Osteoblast (primary cell): ENCODE measurements around the gene FOXL2. TPM values are rescaled to one million over a fixed set of nuclear protein-coding genes. Genes with fewer than 3 reads are reported as not detected.

Source experiments
- DNase-seq: peaks from one replicate; pipeline ENCODE4 v3.0.0; 2011; ENCODE audit warnings: low spot score, mixed read lengths; ENCODE audit not compliant: insufficient read length; ENCODE audit errors: missing footprints
- H2AFZ ChIP-seq: 2 replicates; pipeline ENCODE4 v1.6.0; 2011; ENCODE audit warnings: mild to moderate bottlenecking, low read length
- H3K27ac ChIP-seq: 2 replicates; pipeline ENCODE4 v1.5.1; 2011; ENCODE audit warnings: mild to moderate bottlenecking, low read depth, low read length, moderate library complexity
- H3K27me3 ChIP-seq: 2 replicates; pipeline ENCODE4 v1.6.0; 2012; ENCODE audit warnings: mild to moderate bottlenecking, control low read depth, inconsistent platforms, low read length, moderate library complexity; ENCODE audit not compliant: insufficient read depth
- H3K36me3 ChIP-seq: 2 replicates; pipeline ENCODE4 v1.5.1; 2011; ENCODE audit warnings: mild to moderate bottlenecking, low read length, control low read depth, moderate library complexity; ENCODE audit not compliant: insufficient read depth
- H3K4me1 ChIP-seq: 2 replicates; pipeline ENCODE4 v1.5.1; 2011; ENCODE audit warnings: mild to moderate bottlenecking, low read length, control low read depth, moderate library complexity; ENCODE audit not compliant: insufficient read depth
- H3K4me2 ChIP-seq: 2 replicates; pipeline ENCODE4 v1.6.0; 2011; ENCODE audit warnings: mild to moderate bottlenecking, low read length; ENCODE audit not compliant: insufficient read depth
- H3K4me3 ChIP-seq: fragments of 200-600 bp; sonication (generic); 3 replicates; pipeline ENCODE4 v1.5.1; 2012; ENCODE audit warnings: mild to moderate bottlenecking, low read length, inconsistent platforms; ENCODE audit not compliant: insufficient read depth
- H3K79me2 ChIP-seq: 2 replicates; pipeline ENCODE4 v1.6.0; 2012; ENCODE audit warnings: mild to moderate bottlenecking, low read length, control low read depth, inconsistent platforms; ENCODE audit not compliant: insufficient read depth
- H3K9me3 ChIP-seq: 2 replicates; pipeline ENCODE4 v1.5.1; 2011; ENCODE audit warnings: low read depth, low read length, control low read depth
- H4K20me1 ChIP-seq: 2 replicates; pipeline ENCODE4 v1.6.0; 2012; ENCODE audit warnings: mild to moderate bottlenecking, low read length, control low read depth; ENCODE audit not compliant: insufficient read depth
- CTCF ChIP-seq: IDR thresholded peaks from 2 replicates; pipeline ENCODE4 v1.5.1; 2011; ENCODE audit warnings: mild to moderate bottlenecking, low read depth, low read length, moderate library complexity; ENCODE audit errors: extremely low read depth
- total RNA-seq: library from RNA; depleted of rRNA; stranded (reverse); fragments of >200 nt; gene quantifications from 2 replicates; pipeline ENCODE4 v1.2.3, GENCODE V29; 2012

Gene FOXL2
- total RNA-seq, 1 donor: 0.36 TPM

DNA sequence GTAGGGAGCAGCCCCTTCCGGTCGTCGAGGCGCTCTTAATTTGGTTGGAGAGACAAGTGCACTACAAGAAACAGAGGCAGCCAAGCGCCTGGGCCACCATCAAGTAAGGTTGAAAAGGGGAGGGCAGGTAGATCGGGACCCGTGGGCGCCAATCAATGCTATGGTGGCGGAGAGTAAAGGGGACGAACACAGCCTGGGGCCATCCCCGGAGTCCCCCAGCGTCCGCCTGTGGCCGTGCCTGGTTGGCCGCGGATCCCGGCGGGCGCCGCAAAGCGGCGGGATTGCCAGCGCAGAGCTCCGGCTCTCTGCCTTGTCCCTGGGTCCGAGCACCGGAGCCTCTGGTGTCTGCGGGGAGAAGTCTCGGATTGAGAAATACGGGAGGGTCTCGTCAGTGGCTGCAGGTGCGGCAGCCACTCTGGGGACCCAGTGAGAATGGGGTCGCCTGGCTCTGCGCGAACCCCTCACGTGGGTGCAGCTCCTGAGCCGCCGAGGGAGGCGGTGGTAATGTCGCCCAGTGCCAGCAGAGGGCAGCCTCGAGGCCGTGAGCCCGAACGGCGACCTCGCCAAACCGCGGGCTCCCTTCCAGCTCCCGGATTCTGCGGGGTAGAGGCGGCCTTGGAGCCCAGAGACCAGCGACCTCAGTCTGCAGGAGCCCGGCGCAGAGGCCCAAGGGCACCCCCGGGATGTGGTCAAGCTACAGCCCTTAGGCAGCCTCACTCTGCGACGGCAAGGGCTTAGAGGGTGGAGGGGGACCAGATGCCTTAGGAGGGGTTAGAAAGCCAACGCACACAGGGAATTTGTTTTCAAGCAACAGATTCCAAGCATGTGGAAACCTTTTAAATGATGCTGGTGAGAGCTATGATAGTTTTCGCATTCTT lies 10.8 kb downstream of the FOXL2 start:
- H3K4me3 ChIP-seq: peak overlapping the region; percentile 61
- no peak overlapping the region for H3K27ac ChIP-seq
- peak; percentile 98 for DNase-seq
- peaks cover 6% of the 10 kb centered on the region for H3K4me1 ChIP-seq
- H3K36me3 ChIP-seq: no peaks in the 10 kb centered on the region
- peak overlapping the region; percentile 82 for H3K4me2 ChIP-seq
- no peaks in the 10 kb centered on the region for H4K20me1 ChIP-seq
- peak; percentile 79 for TF ChIP-seq CTCF
- H3K27me3 ChIP-seq: peaks cover 60% of the 10 kb centered on the region
- H3K79me2 ChIP-seq: no peaks in the 10 kb centered on the region
- H2AFZ ChIP-seq: peak overlapping the region; percentile 82
- no peaks in the 10 kb centered on the region for H3K9me3 ChIP-seq

- Histone ChIP-seq H2AFZ (no peak overlapping the region), H3K79me2 (no peaks in the 10 kb centered on the region), H3K4me1 (peaks cover 6% of the 10 kb centered on the region), H3K36me3 (no peaks in the 10 kb centered on the region), H3K9me3 (no peaks in the 10 kb centered on the region), H3K4me2 (peak overlapping the region; percentile 82), H3K4me3 (peak overlapping the region; percentile 61), H3K27ac (no peak overlapping the region), H4K20me1 (no peaks in the 10 kb centered on the region), H3K27me3 (peaks cover 54% of the 10 kb centered on the region)
- DNase-seq: no peak
- TF ChIP-seq CTCF: no peak
Measured at GRCh38 chr3:138935505-138935862, 11.5 kb downstream of the FOXL2 start.

DNA sequence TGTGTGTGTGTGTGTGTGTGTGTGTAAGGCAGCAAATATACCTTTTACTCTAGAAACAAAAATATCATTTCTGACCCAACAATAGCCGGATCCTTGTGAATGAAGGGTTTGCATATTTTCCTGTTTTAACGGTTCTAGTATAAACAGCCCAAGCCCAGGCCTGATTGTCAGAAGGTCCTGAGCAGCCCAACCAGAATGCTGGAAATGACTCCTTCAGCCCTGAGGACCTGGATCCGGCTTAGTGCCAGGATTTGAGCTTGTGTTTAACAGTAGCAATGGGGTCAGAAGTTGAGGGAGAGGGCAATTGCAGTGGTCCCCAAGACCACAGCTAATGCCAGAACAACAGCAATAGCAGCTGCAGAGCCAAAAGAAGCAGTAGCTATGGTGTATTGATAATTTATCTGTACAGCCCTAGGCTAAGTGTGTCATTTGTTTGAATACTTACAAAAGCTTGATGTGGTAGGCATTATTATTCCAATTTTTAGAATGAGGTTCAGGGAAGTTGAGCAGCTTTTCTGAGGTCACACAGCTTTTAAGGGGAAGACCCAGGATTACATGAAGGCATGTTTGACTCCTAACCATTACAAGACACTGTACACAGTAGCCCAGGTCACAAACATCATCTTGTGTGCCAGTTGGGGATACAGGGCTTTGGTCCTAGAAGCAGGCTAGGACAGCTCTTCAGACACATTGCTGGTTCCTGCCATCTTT lies 12.8 kb downstream of the FOXL2 start:
- peaks cover 43% of the 10 kb centered on the region for H3K27me3 ChIP-seq
- no peak overlapping the region for H2AFZ ChIP-seq
- H3K36me3 ChIP-seq: no peaks in the 10 kb centered on the region
- H3K4me2 ChIP-seq: no peak overlapping the region
- no peaks in the 10 kb centered on the region for H4K20me1 ChIP-seq
- H3K9me3 ChIP-seq: no peaks in the 10 kb centered on the region
- H3K27ac ChIP-seq: no peak overlapping the region
- no peaks in the 10 kb centered on the region for H3K79me2 ChIP-seq
- DNase-seq: no peak
- no peak for TF ChIP-seq CTCF
- peaks cover 6% of the 10 kb centered on the region for H3K4me1 ChIP-seq
- no peak overlapping the region for H3K4me3 ChIP-seq

GRCh38 chr3:138933068-138933668 lies 13.8 kb downstream of the FOXL2 start:
- no peak for TF ChIP-seq CTCF
- Histone ChIP-seq H3K27me3 (peaks cover 34% of the 10 kb centered on the region), H2AFZ (no peak overlapping the region)

More at GRCh38 chr3:138933068-138933668, 13.8 kb downstream of the FOXL2 start:
- H3K9me3 ChIP-seq: no peaks in the 10 kb centered on the region
- H3K79me2 ChIP-seq: no peaks in the 10 kb centered on the region
- H3K4me1 ChIP-seq: peaks cover 6% of the 10 kb centered on the region
- H3K36me3 ChIP-seq: no peaks in the 10 kb centered on the region
- no peak overlapping the region for H3K27ac ChIP-seq
- H4K20me1 ChIP-seq: no peaks in the 10 kb centered on the region
- H3K4me3 ChIP-seq: no peak overlapping the region
- DNase-seq: peak; percentile 56
- H3K4me2 ChIP-seq: no peak overlapping the region
